Measurements from ENCODE around the gene PML. TPM values are rescaled to one million over a fixed set of nuclear protein-coding genes. Genes with fewer than 3 reads are reported as not detected.
"Not testable (repeated sequence)": the region's sequence is repeated elsewhere in the genome, so short reads cannot be mapped to it uniquely, and the experiment has no call there.

The PML gene
- polyA plus RNA-seq, 1 donor: 32.6 TPM

GRCh38 chr15:74053941-74054529, 59.5 kb downstream of the PML start:
- peak; percentile 45 for DNase-seq (ENCODE audit: low read depth)

- no peak for DNase-seq (ENCODE audit: low read depth)
Measured at GRCh38 chr15:74055804-74056203, 61.3 kb downstream of the PML start.

- DNase-seq (ENCODE audit: low read depth): not testable (repeated sequence)
Measured at GRCh38 chr15:74056330-74056729, 61.8 kb downstream of the PML start.

GRCh38 chr15:74059050-74059833, 64.7 kb downstream of the PML start:
- DNase-seq (ENCODE audit: low read depth): not testable (repeated sequence)

- DNase-seq (ENCODE audit: low read depth): no peak
Measured at GRCh38 chr15:74060251-74060650, 65.7 kb downstream of the PML start.

- DNase-seq (ENCODE audit: low read depth): no peak
Measured at GRCh38 chr15:74062236-74062635, 67.7 kb downstream of the PML start.

GRCh38 chr15:74062671-74063070, 68.2 kb downstream of the PML start:
- DNase-seq (ENCODE audit: low read depth): no peak

- DNase-seq (ENCODE audit: low read depth): not testable (repeated sequence)
Measured at GRCh38 chr15:74063425-74064146, 69.1 kb downstream of the PML start.

- not testable (repeated sequence) for DNase-seq (ENCODE audit: low read depth)
Measured at GRCh38 chr15:74064183-74064582, 69.7 kb downstream of the PML start.

GRCh38 chr15:74064822-74065221, 70.3 kb downstream of the PML start:
- not testable (repeated sequence) for DNase-seq (ENCODE audit: low read depth)

GRCh38 chr15:74065684-74066411, 71.3 kb downstream of the PML start:
- DNase-seq (ENCODE audit: low read depth): not testable (repeated sequence)

- not testable (repeated sequence) for DNase-seq (ENCODE audit: low read depth)
Measured at GRCh38 chr15:74071645-74072044, 77.1 kb downstream of the PML start.

- not testable (repeated sequence) for DNase-seq (ENCODE audit: low read depth)
Measured at GRCh38 chr15:74072132-74072531, 77.6 kb downstream of the PML start.

- DNase-seq (ENCODE audit: low read depth): not testable (repeated sequence)
Measured at GRCh38 chr15:74072614-74073337, 78.3 kb downstream of the PML start.

GRCh38 chr15:74075781-74076180, 81.3 kb downstream of the PML start:
- DNase-seq (ENCODE audit: low read depth): not testable (repeated sequence)

GRCh38 chr15:74082450-74082849, 87.9 kb downstream of the PML start, which contains the start of gene GOLGA6A:
GOLGA6A (minus strand) TSS chr15:74082550; CDS start chr15:74082509, 41 bp downstream.
- not testable (repeated sequence) for DNase-seq (ENCODE audit: low read depth)

- DNase-seq (ENCODE audit: low read depth): not testable (repeated sequence)
Measured at GRCh38 chr15:74094567-74094966, 100.1 kb downstream of the PML start.

- DNase-seq (ENCODE audit: low read depth): not testable (repeated sequence)
Measured at GRCh38 chr15:74095610-74096009, 101.1 kb downstream of the PML start.

GRCh38 chr15:74096753-74097474, 102.4 kb downstream of the PML start:
- not testable (repeated sequence) for DNase-seq (ENCODE audit: low read depth)

All from forelimb muscle (tissue), 1 donor.